Aorta (tissue), 5 donors: Measurements from ENCODE around the gene SPTBN4. TPM values are rescaled to one million over a fixed set of nuclear protein-coding genes. Genes with fewer than 3 reads are reported as not detected.

ENCODE experiments used
- ATAC-seq: fragments of 200-7000 bp; cut with Tn5 transposase; one replicate; pipeline ENCODE4 v1.9.1; 2022; ENCODE audit warnings: moderate library complexity; ENCODE audit not compliant: low FRiP score
- DNase-seq, 2 donors: peaks; one replicate each; pipeline ENCODE4 v3.0.0-alpha.2; 2020
- H3K27ac ChIP-seq, 2 donors: one replicate each; pipeline ENCODE4 v1.5.1; 2013; ENCODE audit warnings: low read length in 2 of 2, mild to moderate bottlenecking in 2 of 2, moderate library complexity in 2 of 2, control low read depth in 1 of 2, inconsistent platforms in 1 of 2, low read depth in 1 of 2
- H3K27me3 ChIP-seq, 2 donors: one replicate each; pipeline ENCODE4 v1.6.1; 2013; ENCODE audit warnings: control low read depth in 1 of 2, low read length in 1 of 2, mild to moderate bottlenecking in 1 of 2, moderate library complexity in 1 of 2; ENCODE audit not compliant: insufficient read depth in 2 of 2, control insufficient read depth in 1 of 2
- H3K36me3 ChIP-seq, 2 donors: one replicate each; pipeline ENCODE4 v1.6.1; 2013; ENCODE audit warnings: control low read depth in 1 of 2, low read length in 1 of 2, mild to moderate bottlenecking in 1 of 2; ENCODE audit not compliant: insufficient read depth in 2 of 2, control insufficient read depth in 1 of 2
- H3K4me1 ChIP-seq, 2 donors: one replicate each; pipeline ENCODE4 v1.6.1; 2013; ENCODE audit warnings: low read length in 2 of 2, control low read depth in 1 of 2, mild to moderate bottlenecking in 1 of 2, moderate library complexity in 1 of 2; ENCODE audit not compliant: insufficient read depth in 2 of 2, control insufficient read depth in 1 of 2
- H3K4me3 ChIP-seq, 2 donors: one replicate each; pipeline ENCODE4 v1.5.1; 2013; ENCODE audit warnings: low read length in 2 of 2, control low read depth in 1 of 2, mild to moderate bottlenecking in 1 of 2
- H3K9me3 ChIP-seq: one replicate; pipeline ENCODE4 v1.6.1; 2013; ENCODE audit warnings: mild to moderate bottlenecking, low read length; ENCODE audit not compliant: control insufficient read depth
- WGBS, 2 donors: extraction: QIAGEN DNeasy Blood & Tissue Kit; methylation state at CpG; one replicate each; pipeline ENCODE4 v1.1.7; 2013; 5-methylcytosine and 5-hydroxymethylcytosine counted together
- intact Hi-C, 2 donors: fragments of 100-400 bp; cut with DNase I; formaldehyde crosslinking; loops; one replicate each; pipeline versions ENCODE4 v1.14.2 to v1.15.0; 2022
- polyA plus RNA-seq, 2 donors: library from polyadenylated mRNA; stranded (reverse); fragments of 200-250 nt; gene quantifications; one replicate each; pipeline ENCODE4 v1.2.3, GENCODE V29; 2013
- total RNA-seq, 2 donors: library from RNA; stranded (reverse); fragmentation: NEBNext Ultra II Directional; extraction: Animal tissue kit (Norgen Biotek cat#: 25700); gene quantifications; one replicate each; pipeline ENCODE4 v1.2.1, GENCODE V29; 2021
- donor health status: healthy with polysubstance abuse.
- donor health status: Bipolar disorder and iron deficiency.
- donor health status: DM: no; HTN: no; CAD: no.
- donor health status: DM: no; HTN: no; CAD: no.
- donor health status: DM: yes; HTN: yes; CAD: no.

Gene SPTBN4
- total and polyA plus RNA-seq, 4 donors = 0.25 to 4.1 (median 2.5) TPM

DNA sequence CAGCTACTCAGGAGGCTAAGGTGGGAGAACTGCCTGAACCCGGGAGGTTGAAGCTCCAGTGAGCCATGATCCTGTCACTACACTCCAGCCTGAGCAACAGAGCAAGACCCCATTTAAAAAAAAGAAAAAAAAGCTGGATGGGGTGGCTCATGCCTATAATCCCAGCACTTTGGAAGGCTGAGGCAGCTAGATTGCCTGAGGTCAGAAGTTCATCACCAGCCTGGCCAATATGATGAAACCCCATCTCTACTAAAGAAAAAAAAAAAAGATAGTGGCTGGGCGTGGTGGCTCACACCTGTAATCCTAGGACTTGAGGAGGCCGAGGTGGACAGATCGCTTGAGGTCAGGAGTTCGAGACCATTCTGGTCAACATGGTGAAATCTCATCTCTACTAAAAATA, 149.4 kb downstream of the SPTBN4 start:
- intact Hi-C loops = no loop called here
- Histone ChIP-seq H3K27me3 (no peaks in the 10 kb centered on the region), H3K4me1 (no peaks in the 10 kb centered on the region), H3K36me3 (peaks cover 0 to 2% of the 10 kb centered on the region in 2 donors), H3K27ac (no peak overlapping the region), H3K4me3 (no peak overlapping the region), H3K9me3 (no peaks in the 10 kb centered on the region)
- DNase-seq = no peak
- WGBS, 2 donors = 82 to 85% methylated on average over 5 of the region's 5 CpGs
- no peak for ATAC-seq

DNA sequence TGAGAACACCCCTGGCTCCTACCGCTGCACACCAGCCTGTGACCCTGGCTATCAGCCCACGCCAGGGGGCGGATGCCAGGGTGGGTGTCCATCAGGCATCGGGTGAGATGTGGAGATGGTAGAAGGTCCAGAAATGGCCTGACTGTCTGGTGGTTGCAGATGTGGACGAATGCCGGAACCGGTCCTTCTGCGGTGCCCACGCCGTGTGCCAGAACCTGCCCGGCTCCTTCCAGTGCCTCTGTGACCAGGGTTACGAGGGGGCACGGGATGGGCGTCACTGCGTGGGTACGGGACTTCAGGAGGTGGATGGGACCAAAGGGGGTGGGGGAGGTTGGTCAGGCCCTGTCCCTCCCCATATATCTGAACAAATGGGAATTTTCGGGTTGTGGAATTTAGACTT, 150.1 kb downstream of the SPTBN4 start:
- H3K27ac ChIP-seq = no peak overlapping the region
- intact Hi-C loops = no loop called here
- H3K4me3 ChIP-seq = no peak overlapping the region
- no peaks in the 10 kb centered on the region for H3K4me1 ChIP-seq
- DNase-seq (no peak), ATAC-seq (no peak)
- WGBS, 2 donors = 92 to 93% methylated on average over 17 of the region's 17 CpGs
- peaks cover 0 to 2% of the 10 kb centered on the region in 2 donors for H3K36me3 ChIP-seq
- H3K9me3 ChIP-seq = no peaks in the 10 kb centered on the region
- no peaks in the 10 kb centered on the region for H3K27me3 ChIP-seq

DNA sequence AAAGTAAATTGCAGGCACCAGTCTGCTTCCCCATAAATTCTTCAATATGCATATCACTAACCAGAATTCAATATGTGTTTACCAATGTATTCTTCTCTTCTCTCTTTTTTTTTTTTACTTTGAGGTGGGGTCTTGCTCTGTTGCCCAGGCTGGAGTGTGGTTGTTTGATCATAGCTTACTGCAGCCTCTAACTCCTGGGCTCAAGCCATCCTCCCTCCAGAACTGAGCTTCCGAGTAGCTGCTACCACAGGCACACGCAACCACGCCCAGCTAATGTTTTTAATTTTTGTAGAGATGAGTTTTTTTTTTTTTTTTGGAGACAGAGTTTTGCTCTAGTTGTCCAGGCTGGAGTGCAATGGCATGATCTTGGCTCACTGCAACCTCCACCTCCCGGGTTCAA, 151.2 kb downstream of the SPTBN4 start:
- Histone ChIP-seq H3K4me1 (no peaks in the 10 kb centered on the region), H3K36me3 (peaks cover 0 to 8% of the 10 kb centered on the region in 2 donors), H3K9me3 (no peaks in the 10 kb centered on the region), H3K27ac (no peak overlapping the region), H3K4me3 (no peak overlapping the region), H3K27me3 (no peaks in the 10 kb centered on the region)
- ATAC-seq = no peak
- DNase-seq = no peak
- 93 to 94% methylated on average over 4 of the region's 4 CpGs for WGBS, 2 donors
- intact Hi-C loops = no loop called here

DNA sequence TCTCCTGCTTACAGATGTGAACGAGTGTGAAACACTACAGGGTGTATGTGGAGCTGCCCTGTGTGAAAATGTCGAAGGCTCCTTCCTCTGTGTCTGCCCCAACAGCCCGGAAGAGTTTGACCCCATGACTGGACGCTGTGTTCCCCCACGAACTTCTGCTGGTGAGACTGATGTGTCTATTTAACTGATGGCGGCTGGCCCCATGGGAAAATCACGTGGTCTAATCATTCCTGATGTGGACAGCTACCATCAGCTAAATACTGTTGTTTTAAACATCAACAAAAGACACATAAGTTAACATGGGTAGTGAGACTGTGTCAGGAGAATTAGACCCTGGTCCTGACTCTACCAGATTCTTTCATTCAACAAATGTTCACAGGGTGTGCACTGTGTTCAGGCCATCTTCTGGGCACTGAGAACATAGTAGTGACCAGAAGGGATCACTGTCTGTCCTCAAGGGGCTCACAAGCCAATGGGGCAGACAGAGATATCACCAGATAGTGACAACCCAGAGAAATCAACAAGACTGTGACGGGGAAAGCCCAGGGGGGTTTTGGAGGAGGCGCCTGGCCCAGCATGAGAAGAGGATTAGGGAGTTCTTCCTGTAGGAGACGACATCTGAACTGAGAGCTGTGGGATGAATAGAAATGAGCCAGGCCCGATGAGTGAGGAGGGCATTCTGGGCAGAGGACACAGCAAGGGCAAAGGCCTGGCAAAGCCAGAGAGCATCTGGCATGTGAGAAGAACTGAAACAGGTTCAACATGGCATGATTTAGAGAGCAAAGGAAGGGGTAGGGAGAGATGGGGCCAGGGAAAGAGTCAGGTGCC, 152.7 kb downstream of the SPTBN4 start:
- DNase-seq (no peak), ATAC-seq (no peak)

DNA sequence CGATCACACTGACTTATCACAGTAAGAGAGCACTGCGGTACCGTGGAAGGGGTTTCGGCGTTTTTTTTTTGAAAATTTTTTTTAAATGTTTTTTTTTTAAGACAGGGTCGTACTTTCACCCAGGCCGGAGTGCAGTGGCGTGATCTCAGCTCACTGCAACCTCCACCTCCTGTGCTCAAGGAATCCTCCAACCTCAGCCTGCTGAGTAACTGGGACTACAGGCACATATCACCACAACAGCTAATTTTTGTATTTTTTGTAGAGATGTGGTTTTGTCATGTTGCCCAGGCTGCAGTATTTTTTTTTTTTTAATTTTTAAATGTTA, 153.3 kb downstream of the SPTBN4 start:
- ATAC-seq (no peak), DNase-seq (no peak)
- H3K36me3 ChIP-seq = peaks cover 0 to 10% of the 10 kb centered on the region in 2 donors
- intact Hi-C loops = no loop called here
- 84% methylated on average over 8 of the region's 8 CpGs for WGBS, 2 donors
- no peaks in the 10 kb centered on the region for H3K9me3 ChIP-seq
- H3K27me3 ChIP-seq = no peaks in the 10 kb centered on the region
- H3K27ac ChIP-seq = no peak overlapping the region
- H3K4me1 ChIP-seq = no peaks in the 10 kb centered on the region
- H3K4me3 ChIP-seq = no peak overlapping the region

More for the DNA sequence above, 152.7 kb downstream of the SPTBN4 start:
- 68 to 74% methylated on average over 11 of the region's 11 CpGs for WGBS, 2 donors
- Histone ChIP-seq H3K4me3 (no peak overlapping the region), H3K9me3 (no peaks in the 10 kb centered on the region), H3K4me1 (no peaks in the 10 kb centered on the region), H3K27ac (no peak overlapping the region), H3K27me3 (no peaks in the 10 kb centered on the region), H3K36me3 (peaks cover 0 to 10% of the 10 kb centered on the region in 2 donors)
- intact Hi-C loops = no loop called here

DNA sequence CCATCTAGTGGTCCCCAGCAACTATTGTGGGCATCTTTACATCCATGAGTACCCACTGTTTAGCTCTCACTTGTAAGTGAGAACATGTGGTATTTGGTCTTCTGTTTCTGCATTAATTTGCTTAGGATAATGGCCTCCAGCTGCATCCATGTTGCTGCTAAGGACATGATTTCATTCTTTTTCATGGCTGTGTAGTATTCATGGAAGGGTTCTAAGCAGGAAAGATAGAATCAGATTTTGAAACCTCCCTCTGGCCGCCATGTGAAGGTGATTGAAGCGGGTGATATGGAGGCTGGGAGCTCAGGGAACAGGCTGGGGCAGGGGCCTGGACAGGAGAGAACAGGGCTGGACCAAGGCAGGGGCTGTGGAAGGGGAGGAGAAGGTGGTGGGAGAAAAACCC, 154.5 kb downstream of the SPTBN4 start:
- no peaks in the 10 kb centered on the region for H3K4me1 ChIP-seq
- no peak for DNase-seq
- no peak overlapping the region for H3K27ac ChIP-seq
- H3K36me3 ChIP-seq = peaks cover 0 to 10% of the 10 kb centered on the region in 2 donors
- H3K4me3 ChIP-seq = no peak overlapping the region
- no peaks in the 10 kb centered on the region for H3K9me3 ChIP-seq
- WGBS, 2 donors = 75 to 85% methylated on average over 2 of the region's 2 CpGs
- H3K27me3 ChIP-seq = no peaks in the 10 kb centered on the region
- ATAC-seq = no peak
- intact Hi-C loops = no loop called here

DNA sequence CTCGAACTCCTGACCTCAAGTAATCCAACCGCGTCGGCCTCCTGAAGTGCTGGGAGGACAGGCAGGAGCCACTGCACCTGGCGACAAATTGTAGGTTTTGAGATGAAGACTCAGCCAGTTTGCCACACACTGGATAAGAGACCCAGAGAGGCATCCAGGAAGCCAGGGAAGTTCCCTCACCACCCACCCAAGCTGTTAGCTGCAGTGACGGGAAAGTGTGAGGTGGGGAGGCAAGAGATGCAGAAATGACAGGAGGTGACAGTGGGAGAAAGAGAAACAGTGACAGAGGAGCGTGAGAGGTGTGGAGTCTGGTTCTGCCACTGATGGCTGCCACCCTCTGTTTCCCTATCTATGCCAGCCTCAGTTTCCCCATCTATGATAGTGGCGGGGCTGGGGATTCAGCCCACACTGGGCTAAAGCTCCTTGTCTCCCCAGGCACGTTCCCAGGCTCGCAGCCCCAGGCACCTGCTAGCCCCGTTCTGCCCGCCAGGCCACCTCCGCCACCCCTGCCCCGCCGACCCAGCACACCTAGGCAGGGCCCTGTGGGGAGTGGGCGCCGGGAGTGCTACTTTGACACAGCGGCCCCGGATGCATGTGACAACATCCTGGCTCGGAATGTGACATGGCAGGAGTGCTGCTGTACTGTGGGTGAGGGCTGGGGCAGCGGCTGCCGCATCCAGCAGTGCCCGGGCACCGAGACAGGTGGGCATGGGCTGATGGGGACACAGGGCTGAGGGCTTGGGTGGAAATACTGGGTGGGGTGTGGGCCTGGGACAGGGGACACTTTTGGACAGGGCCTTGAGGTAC, 155.4 kb downstream of the SPTBN4 start:
- no peak overlapping the region for H3K27ac ChIP-seq
- no peak overlapping the region for H3K4me3 ChIP-seq
- ATAC-seq = peak; percentile 2
- H3K4me1 ChIP-seq = no peaks in the 10 kb centered on the region
- peaks cover 0 to 10% of the 10 kb centered on the region in 2 donors for H3K36me3 ChIP-seq
- intact Hi-C loops = no loop called here
- H3K9me3 ChIP-seq = no peaks in the 10 kb centered on the region
- WGBS, 2 donors = 88 to 90% methylated on average over 23 to 24 of the region's 24 CpGs
- H3K27me3 ChIP-seq = no peaks in the 10 kb centered on the region
- no peak for DNase-seq

DNA sequence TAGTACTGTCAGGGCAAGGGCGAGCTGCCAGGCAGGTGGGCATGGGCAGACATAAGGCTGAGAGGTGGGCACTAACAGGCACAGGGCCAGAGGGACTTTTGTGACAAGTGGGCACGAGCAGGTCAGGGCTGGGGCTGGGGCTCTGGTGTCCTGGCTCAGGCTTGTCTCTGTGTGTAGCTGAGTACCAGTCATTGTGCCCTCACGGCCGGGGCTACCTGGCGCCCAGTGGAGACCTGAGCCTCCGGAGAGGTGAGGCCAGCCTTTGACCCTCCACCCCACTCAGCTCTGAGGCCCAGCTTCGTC, 155.9 kb downstream of the SPTBN4 start:
- DNase-seq (no peak), ATAC-seq (peak; percentile 21)
- 89 to 93% methylated on average over 7 of the region's 7 CpGs for WGBS, 2 donors
- Histone ChIP-seq H3K27me3 (no peaks in the 10 kb centered on the region), H3K36me3 (peaks cover 0 to 10% of the 10 kb centered on the region in 2 donors), H3K4me3 (no peak overlapping the region), H3K9me3 (no peaks in the 10 kb centered on the region), H3K4me1 (no peaks in the 10 kb centered on the region), H3K27ac (no peak overlapping the region)
- intact Hi-C loops = no loop called here
